ENCODE results near the gene NRG2.

GRCh38 chr5:139807647-139808030 lies 235.5 kb downstream of the NRG2 start:
- TF ChIP-seq CTCF (IDR thresholded peaks at IDR 0.05; ENCODE audit: low read depth, low read length) (no peak), POLR2A (IDR thresholded peaks at IDR 0.05; ENCODE audit: extremely low read depth, insufficient read length) (no peak)

Data from NB4 (cell line).